GM12873 (cell line): Measurements from ENCODE around the gene NAALAD2.
"Not testable (repeated sequence)": the region's sequence is repeated elsewhere in the genome, so short reads cannot be mapped to it uniquely, and the experiment has no call there.

Experiments used
- TF ChIP-seq, protein P1 (sequence below): IDR thresholded peaks from 2 replicates; pipeline ENCODE4 v1.5.1; 2012; ENCODE audit warnings: low read depth, mild to moderate bottlenecking, moderate library complexity, low read length, control low read depth; ENCODE audit not compliant: insufficient read depth; ENCODE audit errors: missing control alignments

Gene NAALAD2

DNA sequence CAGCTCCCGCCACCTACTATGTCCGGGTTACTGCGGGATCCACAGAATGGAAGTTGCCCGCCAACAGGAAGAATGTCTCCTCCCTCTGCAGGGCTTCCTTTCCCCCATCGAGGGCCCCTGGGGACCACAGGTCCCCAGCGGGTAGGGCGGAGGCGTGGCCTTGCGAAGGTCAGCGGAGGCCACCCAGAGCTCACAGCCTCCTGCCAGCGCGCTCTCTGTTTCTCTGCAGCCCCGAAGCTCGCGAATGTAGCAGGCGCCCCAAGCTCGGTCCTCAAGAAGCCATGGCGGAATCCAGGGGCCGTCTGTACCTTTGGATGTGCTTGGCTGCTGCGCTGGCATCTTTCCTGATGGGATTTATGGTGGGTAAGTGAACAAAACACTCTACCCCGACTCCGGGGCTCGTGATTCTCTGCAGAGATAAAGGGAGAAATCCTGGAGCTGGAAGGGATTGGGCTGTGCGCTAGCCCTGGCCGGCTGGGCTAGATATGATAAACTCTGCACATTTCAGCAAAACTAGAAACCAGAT is at the start of gene NAALAD2:
Gene NAALAD2 (plus strand): TSS at position 186 of the 526 bp plus-strand sequence. CDS start 96 bp downstream, at position 282.
- TF ChIP-seq, protein P1, sequence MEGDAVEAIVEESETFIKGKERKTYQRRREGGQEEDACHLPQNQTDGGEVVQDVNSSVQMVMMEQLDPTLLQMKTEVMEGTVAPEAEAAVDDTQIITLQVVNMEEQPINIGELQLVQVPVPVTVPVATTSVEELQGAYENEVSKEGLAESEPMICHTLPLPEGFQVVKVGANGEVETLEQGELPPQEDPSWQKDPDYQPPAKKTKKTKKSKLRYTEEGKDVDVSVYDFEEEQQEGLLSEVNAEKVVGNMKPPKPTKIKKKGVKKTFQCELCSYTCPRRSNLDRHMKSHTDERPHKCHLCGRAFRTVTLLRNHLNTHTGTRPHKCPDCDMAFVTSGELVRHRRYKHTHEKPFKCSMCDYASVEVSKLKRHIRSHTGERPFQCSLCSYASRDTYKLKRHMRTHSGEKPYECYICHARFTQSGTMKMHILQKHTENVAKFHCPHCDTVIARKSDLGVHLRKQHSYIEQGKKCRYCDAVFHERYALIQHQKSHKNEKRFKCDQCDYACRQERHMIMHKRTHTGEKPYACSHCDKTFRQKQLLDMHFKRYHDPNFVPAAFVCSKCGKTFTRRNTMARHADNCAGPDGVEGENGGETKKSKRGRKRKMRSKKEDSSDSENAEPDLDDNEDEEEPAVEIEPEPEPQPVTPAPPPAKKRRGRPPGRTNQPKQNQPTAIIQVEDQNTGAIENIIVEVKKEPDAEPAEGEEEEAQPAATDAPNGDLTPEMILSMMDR, result no peak

DNA sequence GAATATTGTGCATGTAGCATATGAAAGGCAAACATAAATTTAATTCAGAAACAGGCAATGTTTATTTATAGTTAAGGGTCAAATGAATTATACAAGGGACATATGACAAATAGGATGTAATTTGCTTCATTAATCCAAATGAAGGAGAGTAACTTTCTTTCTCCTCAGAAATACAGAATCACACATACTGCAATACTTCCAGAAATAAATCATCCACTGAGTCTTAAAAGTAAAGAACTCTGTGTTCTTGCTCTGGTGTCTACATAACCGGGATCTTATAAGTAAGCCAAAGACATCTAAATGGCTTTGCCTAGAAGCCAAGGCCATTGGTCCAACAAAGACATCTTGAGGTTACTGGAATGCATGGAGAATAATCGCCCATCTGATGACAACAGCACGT is 48.8 kb upstream of the NAALAD2 start, which contains the start of gene UBTFL1:
Gene UBTFL1 (plus strand): TSS at position 301 of the 400 bp plus-strand sequence. CDS start 0 bp downstream, at position 301.
- TF ChIP-seq, protein P1, result not testable (repeated sequence)

DNA sequence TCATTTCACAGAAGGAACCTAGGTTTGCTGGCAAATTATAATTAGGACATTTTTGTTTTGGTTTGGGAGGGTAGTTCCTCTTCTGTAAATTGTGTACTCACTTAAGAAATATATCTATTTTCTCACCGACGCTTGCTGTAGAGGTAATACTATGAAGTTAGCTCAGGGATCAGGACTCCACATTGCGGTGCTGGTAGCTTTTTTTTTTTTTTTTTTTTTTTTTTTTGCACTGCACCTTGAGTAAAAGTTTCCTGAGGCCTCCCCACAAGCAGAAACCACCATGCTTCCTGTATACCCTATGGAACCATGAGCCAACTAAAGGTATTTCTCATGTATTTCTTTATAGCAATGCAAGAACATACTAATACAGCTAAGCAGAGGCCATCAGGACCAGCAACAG is 34.0 kb upstream of the NAALAD2 start:
- TF ChIP-seq, protein P1, result no peak

DNA sequence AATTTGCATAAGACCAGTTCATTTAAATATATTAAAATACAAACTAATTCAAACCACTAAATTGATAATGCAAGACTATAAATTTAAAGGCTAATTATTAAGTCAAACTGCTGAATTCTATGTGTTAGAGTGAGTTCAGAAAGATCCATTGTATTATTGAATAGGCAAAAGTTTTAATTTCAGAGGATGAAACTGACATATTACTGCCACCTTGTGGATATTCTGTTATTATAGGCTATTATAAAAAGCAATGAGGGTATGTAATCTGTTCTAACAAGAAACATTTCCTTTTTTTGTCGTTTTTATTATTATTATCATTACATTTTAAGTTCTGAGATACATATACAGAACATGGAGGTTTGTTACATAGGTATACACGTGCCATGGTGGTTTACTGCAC is 20.9 kb upstream of the NAALAD2 start:
- TF ChIP-seq, protein P1, result peak; percentile 20

DNA sequence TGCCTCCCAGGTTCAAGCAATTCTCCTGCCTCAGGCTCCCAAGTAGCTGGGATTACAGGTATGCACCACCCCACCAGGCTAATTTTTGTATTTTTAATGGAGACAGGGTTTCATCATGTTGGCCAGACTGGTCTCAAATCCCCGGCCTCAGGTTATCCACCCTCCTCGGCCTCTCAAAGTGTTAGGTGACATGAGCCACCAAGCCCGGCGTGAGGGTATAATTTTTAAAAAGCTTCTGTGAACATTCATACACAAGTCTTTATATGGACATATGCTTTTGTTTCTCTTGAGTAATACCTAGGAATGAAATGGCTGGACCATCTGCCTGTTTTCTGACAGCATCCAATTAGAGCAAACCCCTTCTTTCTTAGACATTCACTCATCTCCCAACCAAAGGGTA is 14.3 kb upstream of the NAALAD2 start:
- TF ChIP-seq, protein P1, result no peak

DNA sequence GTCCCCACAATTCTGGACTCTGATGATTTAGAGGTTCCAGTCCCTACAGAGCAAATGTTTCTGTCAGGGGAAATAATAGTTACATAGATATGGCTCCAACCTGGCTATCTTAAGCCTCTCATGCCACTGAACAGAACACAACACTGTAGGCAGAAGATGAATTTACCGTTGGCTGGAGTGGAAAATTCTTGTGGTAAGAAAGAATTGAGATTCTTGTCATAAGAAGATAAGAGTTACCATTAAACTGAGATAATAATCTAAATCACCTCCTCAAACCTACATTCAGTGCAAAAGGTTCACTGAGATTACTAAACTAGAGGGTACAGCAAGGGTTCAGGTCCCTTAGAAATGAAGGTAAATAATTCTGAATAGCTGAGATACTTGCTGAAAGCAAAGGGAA is 10.1 kb upstream of the NAALAD2 start:
- TF ChIP-seq, protein P1, result no peak

DNA sequence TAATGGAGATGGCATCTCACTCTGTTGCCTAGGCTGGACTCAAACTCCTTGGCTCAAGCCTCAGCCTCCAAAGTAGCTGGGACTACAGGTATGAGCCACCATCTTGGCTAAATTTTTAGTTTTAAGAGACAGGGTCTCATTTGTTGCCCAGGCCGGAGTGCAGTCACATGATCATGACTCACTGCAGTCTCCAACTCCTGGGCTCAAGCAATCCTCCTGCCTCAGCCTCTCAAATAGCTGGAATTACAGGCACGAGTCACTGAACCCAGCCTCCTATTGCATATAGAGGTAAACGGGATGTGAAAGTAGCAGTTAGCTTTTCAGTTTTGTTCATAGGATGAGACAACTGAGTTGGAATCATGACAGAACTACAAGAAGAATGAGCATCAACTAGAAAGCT is 9.5 kb upstream of the NAALAD2 start:
- TF ChIP-seq, protein P1, result no peak
